Cortex of kidney (tissue), 1 donor: ENCODE results near the gene KCNK17.

Experiments used
- DNase-seq: peaks from one replicate; lab custom pipeline; 2025; lab: John Stamatoyannopoulos, UW

Gene KCNK17

DNA sequence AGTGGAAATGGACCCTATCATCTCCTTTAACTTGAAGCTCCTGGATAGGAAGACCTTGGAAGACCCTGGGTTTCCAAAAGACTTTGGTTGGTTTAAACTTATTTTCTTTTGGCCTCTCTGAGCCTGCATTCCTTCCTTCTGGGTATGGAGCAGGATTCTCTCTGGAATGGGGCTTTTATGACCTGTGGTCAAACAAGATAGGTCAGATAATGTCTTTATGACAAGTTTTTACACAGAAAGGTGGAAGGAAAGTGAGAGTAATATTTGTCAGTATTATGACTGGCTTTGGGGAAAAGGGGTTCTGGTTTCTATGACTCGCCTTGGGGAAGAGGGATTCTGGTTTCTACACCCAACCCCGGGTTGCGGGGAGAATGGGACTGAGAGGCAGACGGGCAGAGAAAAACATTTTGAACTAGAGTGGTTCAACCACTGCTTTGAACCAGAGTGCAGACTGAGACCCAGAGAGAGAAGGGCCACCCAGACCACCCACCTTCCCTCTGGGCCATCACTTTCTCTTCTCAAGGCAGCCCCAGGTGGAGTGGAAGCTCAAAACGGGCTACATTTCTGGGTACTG is 47.4 kb downstream of the KCNK17 start:
- no peak for DNase-seq

DNA sequence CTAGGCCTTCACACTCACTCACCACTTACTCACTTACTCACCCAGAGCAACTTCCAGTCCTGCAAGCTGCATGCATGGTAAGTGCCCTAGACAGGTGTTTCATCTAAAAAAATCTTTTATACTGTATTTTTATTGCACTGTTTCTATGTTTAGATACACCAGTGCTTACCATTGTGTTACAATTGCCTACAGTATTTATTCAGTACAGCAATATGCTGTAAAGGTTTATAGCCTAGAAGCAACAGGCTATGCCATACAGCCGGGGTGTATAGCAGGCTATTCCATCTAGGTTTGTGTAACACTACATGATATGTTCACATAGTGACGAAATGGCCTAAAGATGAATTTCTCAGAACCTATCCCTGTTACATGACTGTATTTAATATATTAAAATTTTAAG is 47.8 kb downstream of the KCNK17 start:
- no peak for DNase-seq

DNA sequence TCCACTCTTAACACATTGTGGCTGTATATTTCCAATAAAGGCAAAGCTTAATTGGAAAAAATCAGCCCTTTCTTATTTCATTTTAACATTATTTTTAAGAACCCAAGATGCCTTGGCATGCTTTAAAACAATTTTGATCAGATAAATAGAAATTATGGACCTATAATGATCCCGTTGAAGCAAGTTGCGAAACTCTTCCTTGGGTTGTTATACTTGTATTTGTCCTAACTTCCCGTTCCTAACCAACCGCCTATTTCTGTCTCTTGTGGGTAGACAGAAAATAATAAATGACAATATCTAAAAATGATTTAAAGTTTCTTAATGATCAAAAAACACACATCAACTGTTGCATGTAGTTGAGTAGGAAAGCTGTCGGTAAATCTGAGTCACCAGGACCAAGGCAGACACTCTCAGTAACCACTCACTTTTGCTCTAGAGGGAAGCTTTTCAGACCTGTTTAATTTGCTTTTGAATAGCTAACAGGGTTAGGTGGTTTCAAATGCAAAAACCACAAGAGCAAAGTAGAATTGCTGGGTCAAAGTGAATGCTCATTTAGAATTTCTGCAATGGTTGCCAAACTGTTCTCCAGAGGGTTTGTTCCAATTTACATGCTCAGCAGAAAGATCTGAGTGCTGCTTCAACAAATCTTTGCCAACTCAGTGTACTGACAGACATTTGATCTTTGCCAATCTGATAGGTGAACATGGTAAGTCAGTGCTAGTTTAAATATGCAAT is 50.7 kb downstream of the KCNK17 start:
- no peak for DNase-seq

DNA sequence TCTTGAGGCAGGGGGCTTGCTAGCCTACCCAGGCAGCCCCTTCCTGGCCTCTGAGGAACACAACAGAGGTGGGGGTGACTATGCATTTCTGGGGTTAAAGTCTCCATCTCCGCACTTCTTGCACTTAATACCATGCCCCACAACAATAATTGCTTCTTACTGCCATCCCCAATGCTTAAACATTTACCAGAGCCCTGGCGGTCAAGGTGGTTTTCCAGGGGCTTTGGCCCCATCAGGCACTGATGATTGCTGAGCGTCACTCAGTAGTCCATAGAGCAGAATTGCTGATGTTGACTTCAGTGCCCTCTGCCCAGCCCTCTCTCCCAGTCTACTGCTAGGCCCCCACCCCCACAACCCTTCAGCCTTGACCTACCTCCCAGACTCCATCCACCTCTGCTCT is 52.5 kb downstream of the KCNK17 start:
- no peak for DNase-seq

DNA sequence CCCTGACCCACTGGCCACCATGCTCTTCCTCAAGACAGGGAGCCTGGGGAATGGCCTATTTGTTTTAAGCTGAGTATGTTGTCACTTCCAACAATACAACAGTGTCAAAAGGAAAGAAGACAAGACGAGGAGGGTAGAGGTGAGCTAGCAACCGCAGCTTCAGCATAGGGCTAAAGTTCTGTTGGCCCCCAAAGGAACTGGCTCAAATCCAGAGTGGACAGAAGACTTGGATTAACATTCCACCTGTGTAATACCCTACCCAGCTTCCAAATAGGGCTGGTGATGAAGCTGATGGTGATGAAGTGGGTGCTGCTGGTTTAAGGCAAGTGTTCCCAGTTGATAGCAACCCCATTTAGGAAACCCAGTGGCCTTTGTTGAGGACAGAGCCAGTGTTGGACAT is 53.3 kb downstream of the KCNK17 start:
- DNase-seq = no peak

DNA sequence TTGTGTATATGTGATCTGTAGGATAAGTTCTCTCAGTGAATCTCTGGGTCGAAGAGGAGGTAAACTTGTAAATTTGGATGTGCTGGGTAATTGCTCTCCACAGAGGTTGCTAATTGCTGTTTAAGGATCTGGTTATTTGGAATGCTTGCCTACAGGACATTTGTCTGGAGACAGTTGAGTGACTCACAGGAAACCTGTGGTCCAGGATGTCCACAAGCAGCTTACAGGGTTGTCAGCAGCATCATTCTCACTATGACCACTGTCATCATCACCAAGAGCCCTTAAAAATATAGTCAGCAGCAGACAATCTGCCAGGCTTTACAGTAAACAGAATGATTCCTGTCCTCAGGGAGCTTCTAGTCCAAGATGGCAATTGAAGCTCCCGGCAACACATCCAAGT is 53.8 kb downstream of the KCNK17 start:
- no peak for DNase-seq

DNA sequence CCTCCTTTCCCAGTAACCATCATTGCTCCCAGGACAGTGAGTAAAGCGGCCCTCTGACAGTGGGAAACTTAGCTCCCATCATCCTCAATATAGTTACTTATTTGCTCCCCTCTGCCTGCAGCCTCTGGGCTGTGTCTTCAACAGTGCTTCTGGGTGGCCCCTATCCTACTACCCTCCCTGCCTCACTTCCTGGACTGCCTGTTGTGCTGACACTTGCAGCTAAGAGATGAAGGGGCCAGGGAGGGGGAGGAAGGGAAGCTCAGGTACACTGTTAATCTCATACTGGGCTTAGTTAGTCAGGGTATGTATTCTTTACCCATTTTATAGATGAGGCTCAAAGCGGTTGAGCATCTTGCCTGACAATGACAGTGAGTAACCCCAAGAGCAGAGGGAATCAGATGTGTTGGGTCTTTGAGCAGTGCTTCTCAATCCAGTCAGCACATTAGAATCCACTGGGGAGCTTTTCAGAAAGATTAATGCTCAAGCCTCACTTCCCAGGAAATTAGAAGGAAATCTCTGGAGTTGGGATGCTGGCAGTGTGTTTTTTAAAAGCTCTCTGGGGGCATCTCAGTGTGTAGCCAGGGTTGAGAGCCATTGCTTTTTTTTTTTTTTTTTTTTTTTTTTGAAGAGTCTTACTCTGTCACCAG is 57.8 kb downstream of the KCNK17 start:
- DNase-seq = no peak

DNA sequence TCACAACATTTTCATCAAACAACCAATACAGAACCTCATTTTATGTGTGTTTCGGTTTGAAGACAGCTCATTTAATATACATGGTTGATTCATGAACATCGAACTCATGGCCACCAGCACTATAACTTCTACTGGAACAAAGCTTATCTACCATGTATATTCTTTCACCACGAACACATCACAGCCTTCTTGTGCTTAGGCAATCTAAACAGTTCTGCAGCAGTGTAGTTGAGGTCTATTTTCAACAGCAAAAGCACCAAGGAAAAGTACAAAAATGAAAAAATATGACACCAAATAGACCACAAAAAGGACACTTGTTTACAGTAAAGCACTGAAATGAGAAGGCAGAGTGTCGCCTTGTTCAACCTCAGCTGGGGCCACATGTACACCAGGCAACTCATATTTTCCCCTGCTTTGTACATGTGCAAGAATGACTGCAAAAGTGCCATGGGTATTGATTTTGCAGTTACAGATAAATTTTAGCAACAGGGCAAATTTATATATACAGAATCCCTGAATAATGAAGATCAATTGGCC is 59.2 kb downstream of the KCNK17 start:
- no peak for DNase-seq

DNA sequence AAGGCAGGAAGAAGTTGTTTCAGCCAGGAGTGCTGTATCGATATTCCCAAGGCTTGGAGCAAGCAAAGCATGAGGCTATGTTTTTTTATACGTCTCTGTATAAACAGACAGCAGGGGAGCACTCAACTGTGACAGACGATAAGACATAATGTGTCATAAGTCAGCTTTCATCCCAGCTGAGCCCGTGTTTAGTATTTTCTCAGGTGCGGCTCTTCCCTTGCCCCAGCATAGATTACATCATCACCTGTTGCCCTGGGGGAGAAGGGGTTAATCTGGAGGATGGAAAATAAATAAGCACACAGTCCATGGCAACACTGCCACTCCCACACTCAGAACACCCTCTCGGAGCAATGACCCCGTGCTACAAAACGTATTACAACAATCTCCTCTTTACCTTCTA is 62.8 kb downstream of the KCNK17 start:
- DNase-seq = no peak

DNA sequence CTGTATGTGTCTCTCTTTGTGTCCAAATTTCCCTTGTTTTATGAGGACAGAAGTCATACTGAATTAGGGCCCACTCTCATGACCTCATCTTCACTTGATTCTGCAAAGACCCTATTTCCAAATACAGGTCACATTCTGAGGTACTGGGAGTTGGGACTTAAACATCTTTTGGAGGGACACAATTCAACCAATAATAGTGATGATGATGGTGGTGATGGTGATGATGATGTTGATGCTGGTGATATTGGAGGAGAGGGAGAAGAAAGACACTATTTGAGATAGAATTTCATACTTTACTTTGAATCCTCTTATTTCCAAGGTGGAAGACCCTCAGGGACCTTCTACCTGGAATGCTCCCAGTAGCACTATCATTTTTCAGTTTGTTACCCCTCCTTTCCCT is 63.7 kb downstream of the KCNK17 start:
- DNase-seq = no peak

DNA sequence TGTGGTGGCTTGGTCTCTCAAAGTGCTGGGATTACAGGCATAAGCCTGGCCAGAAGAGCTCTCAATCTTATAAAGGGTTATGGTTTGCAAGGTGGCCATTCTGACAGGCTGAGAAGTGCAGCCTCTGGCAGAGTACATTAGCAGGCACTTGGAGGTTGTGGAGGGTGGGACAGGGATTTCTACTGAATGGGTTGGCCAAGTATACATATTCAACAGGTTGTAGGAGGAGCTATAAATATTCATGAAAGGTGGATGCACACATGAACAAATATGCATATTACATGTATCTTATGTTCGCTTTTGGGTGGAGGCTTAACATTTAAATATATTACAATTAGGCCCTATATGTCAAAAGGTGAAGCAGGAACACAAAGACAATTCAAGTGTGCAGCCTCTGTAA is 64.9 kb downstream of the KCNK17 start:
- no peak for DNase-seq
